GM18511 (cell line): ENCODE measurements around the gene ZPLD1.
A peak's percentile ranks its signal among the peaks of the same experiment; 100 is the strongest.

Experiments used
- ATAC-seq: cut with Tn5 transposase; IDR thresholded peaks from one replicate; pipeline ENCODE4 v1.9.1; 2021; ENCODE audit warnings: mild to moderate bottlenecking, moderate library complexity; ENCODE audit not compliant: unreplicated experiment

The ZPLD1 gene

GRCh38 chr3:102521246-102521645 lies 86.4 kb downstream of the ZPLD1 start:
- ATAC-seq: no peak

- ATAC-seq: peak; percentile 72
These were observed 90.8 kb downstream of the ZPLD1 start for GRCh38 chr3:102525624-102526023.

GRCh38 chr3:102526865-102527264 lies 92.0 kb downstream of the ZPLD1 start:
- no peak for ATAC-seq

- ATAC-seq: no peak
These were observed 93.9 kb downstream of the ZPLD1 start for GRCh38 chr3:102528727-102529126.
